C1 segment of cervical spinal cord (tissue), 14 donors: ENCODE measurements around the gene SNX1.
"Not testable (repeated sequence)": the region's sequence is repeated elsewhere in the genome, so short reads cannot be mapped to it uniquely, and the experiment has no call there.

Experiments
- DNase-seq, 14 donors: peaks; one replicate each; lab custom pipeline; 2025; lab: John Stamatoyannopoulos, UW

The SNX1 gene

DNA sequence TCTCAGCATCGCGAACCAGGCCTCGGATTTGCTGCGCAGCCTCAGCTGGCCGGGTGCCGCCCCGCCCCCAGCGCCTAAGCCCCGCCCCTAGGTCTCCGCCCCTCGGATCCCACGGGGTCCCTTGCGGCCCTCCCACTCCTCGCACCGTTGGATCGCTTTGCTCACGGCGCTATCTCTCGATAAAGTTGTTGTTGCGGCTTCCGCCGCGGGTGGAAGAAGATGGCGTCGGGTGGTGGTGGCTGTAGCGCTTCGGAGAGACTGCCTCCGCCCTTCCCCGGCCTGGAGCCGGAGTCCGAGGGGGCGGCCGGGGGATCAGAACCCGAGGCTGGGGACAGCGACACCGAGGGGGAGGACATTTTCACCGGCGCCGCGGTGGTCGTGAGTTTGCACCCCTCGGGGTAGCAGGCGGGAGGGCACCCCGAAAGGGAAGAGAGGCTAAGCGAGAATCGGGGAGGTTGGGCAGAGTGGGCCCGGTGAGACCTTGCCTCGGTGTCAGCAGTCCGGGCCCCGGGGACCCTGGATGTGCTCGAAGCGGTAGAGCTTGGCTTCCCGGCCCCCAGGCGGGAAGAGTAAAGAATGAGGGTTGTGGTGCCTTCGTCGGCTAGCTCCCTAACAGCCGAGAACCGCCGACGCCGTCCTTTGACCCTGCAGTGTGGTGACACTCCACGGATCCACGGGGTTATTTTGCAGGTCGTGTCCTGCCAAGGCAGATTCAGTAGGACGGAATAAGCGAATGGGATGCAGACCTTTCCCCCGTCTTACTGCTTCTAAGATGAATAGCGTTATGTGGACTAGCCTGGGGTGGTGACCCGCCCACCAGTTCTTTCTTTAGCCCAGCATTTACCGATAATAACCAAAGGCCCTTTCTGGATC is at the start of gene SNX1:
SNX1 (plus strand) TSS at position 188 of the 873 bp plus-strand sequence; CDS start at position 220, 32 bp downstream.
- DNase-seq = peak; percentile 54 to 96 (median 91)

- DNase-seq = peak in 13 of 14 donors; percentile 13 to 84 (median 31)
These were observed 49.2 kb upstream of the SNX1 start, which contains the start of gene DAPK2 for GRCh38 chr15:64046421-64047153. TSS of gene DAPK2 (minus strand) at chr15:64046485. CDS start at chr15:64040261, 6,224 bp downstream.

DNA sequence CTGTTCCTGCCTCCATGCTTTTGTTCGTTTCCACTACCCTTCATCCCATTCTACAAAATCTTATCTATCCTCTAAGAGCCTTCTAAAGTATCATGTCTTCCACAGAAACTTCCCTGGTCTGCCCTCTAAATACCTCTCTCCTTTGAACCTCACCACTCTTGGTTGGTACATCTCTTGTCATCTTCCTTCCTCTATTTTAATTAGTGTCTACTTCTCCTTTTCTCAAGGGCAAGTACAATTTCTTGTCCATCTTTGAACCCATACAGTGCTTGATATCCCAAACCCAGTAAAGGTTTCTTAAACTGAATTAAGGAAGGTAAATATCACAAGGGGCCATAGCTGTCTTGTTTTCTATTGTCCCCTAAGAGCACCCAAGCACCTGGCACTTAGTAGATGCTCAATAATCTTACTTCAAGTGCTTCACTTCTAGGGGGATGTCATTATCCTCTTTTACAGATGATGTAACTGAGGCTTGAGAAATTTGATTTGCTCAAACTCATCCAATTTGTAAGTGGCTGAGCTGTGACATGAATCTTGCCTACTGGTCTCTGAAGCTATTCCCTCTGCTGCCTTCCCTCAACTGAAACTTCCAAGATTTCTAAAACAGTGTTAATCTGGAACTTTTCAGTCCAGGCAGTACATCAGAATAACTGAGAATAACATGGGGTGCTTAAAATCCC is 46.9 kb upstream of the SNX1 start:
- DNase-seq = no peak

DNA sequence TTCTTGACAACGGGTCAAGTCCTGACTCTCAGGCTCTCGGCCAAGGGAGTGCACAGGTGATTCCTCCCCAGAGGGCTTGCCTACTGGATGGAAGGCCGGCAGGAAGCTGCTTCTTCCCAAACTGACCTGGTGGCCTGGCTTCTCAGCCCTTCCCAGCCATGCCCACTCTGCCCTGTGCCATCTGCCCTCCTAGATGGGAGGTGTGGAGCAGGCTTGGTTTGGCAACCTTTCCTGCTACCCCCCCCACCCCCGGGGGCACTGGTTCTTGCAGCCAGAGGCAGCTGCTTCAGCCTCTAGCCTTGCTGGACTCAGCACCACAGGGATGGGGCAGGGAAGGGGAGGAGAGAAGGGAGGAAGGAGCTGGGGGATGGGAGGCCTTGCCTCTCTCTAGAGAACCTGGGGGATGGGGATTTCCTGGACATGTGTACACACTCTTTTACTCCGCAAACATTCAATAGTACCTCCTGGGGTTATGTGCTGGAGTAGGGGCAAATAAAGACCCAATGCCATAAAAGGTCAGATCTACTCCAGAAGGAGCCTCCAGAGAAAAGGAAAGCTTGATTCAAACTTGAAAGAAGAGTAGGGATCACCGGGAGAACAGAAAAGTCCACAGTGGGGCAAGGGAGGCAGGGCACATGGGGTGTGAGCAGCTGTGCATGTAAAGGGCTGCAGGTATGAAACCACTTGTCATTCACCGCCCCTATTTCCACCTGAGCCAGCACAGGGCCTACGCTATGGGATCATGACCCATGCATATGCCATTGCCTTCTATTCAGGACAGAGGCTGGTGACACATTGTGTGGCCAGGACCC is 45.3 kb upstream of the SNX1 start:
- DNase-seq = no peak

DNA sequence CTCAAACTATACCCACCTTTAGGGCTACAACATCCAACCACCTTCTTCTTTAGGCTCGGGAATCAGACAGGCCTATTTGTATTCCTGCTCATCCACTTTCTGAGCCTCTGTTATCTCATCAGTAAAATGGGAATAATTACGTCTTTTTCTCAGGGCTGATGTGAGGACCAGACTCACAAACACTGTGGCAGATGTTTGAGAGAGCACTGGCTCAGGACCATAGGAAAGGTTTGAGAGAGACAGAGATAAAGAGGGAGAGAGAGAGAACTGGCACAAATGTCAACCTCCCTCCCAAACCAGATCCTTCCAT is 44.7 kb upstream of the SNX1 start:
- no peak for DNase-seq

DNA sequence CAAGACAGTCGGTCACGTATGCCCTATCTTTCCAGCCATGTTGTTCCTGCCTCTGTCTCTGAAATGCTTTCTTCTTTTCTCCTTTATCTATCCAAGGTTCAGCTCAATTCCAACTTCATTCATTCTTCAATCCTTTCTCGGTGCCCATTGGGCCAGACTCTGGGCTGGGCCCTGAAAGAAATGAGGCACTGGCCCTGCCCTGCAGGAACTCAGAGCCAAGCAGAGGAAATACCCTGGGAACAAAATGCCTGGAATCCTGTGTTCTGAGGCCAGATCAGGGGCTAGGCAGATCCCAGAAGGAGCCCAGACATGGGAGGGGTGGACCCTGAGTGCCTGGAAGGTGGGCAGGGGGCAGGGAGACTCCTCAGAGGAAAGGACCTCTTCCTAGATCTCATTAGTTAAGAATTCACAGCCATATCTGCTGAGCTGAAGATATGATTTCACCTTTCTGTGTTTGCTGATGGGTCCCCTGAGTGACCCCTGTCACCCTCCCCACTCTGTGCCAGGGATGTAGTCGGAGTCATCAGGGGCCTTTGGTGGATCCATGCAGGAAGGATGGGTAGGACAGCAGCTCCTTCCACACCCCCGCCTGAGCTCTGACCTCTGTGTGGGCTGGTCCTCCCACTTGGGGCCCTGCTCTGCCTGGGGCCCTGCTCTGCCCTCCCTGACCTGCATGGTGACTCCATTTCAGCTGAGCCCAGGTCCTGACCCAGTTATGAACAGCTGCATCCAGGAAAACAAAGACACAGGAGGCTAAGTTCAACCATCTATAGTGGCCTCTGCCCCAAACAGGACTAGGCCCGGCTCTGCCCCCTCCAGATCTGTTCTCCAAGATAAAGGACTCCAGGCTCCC is 44.1 kb upstream of the SNX1 start:
- no peak for DNase-seq

DNA sequence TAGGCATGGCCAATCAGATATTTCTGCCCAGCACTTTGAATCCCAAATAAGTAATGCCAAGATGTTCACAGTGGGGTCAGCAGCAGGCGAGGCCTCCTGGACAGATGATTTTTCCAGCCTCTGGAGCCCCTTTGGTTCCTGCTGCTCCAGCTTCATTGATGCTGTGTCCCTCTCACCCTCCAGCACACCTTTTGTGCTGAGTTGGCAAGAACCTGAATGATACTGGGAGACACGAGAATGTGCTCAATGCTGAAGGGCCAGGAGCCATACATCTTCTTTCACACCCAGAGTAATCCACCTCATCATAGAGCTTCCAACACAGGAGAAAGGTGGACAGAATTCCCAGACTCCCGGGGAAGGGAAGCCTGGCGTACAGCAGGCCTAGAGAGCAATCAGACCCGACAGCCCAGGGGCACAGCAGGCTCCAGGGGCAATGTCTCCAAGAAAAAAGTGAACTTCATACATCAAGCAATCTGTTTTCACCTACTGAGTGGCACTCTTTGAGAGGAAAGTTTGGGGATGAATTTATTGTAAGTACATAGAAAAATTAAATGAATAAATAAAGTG is 42.8 kb upstream of the SNX1 start:
- DNase-seq = no peak

GRCh38 chr15:64053674-64054073 is 42.1 kb upstream of the SNX1 start:
- not testable (repeated sequence) for DNase-seq

DNA sequence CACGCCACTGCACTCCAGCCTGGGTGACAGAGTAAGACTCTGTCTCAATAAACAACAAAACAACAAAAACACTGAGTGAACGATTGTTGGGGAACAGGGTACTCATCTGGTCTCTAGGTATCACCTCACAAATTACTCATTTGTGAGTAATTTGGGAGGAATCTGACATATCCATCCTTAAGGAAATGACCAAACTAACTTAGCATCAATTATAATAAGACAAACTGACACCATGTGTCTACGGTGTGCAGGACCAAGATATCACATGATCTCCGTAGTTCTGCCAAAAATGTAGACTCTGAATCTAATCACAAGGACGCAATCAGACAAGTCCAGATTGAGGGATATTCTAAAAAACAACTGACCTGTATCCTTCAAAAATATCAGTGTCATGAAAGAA is 37.5 kb upstream of the SNX1 start:
- no peak for DNase-seq

GRCh38 chr15:64059104-64059503 is 36.7 kb upstream of the SNX1 start:
- DNase-seq = not testable (repeated sequence)

GRCh38 chr15:64060716-64061115 is 35.1 kb upstream of the SNX1 start:
- DNase-seq = no peak

GRCh38 chr15:64066451-64066850 is 29.3 kb upstream of the SNX1 start:
- DNase-seq = no peak

GRCh38 chr15:64067564-64068030 is 28.2 kb upstream of the SNX1 start:
- peak in 12 of 14 donors; percentile 15 to 67 (median 36) for DNase-seq

GRCh38 chr15:64068133-64068532 is 27.6 kb upstream of the SNX1 start:
- no peak for DNase-seq

DNA sequence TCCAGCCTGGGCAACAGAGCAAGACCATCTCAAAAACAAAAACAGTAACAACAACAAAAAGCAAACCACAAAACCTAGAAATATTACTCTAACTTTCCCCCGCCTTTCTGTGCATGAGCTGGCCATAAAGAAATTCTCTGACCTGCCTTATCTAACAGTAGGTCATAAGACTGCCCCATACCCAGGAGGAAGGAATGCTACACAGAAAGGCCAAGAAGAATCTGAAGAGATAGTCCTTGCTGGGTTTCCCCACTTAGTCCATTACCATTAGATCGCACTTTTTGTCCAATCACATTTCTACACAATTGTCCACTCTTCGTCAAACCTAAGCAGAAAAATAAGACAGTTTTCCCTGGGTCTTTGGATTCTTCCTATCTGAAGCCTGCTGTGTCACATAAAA is 25.7 kb upstream of the SNX1 start:
- DNase-seq = no peak

DNA sequence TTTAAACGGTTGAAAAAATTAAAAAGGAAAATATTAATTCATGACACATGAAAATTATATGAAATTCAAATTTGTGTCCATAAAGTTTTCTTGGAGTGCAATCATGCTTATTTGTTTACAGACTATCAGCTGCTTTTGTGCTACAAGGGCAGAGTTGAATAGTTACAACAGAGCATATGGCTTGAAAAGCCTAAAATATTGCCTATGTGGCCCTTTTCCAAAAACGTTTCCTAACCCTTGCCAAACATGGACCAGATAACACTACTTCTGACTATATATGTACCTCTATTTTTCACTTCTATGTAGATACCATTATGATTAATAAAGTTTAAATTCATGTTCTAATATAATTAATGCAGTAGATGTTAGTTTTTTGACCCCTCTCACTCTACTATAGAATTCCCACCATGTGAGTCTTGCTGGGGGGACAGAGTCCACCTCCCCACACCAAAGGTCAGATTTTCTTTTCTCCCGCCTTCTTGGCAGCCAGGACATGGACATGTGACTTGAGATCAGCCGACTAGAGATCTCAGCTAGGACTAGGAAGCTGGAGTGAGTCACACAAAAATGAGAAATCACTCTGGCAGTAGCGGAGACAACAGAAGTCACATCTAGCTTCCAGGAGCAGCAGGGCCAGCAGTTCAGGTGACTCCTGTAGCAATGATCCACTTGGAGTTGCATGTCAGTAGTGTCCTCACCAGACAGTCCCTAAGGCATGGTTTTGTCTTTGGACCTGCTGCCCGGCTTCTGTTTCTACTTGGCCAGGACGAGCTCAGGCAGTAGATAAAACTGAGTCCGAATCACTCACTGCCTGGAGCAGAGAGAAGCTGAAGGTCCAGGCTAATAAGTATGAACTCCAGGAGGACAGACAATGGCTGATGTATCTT is 24.6 kb upstream of the SNX1 start:
- DNase-seq = peak in 5 of 14 donors; percentile 10 to 63 (median 24)

DNA sequence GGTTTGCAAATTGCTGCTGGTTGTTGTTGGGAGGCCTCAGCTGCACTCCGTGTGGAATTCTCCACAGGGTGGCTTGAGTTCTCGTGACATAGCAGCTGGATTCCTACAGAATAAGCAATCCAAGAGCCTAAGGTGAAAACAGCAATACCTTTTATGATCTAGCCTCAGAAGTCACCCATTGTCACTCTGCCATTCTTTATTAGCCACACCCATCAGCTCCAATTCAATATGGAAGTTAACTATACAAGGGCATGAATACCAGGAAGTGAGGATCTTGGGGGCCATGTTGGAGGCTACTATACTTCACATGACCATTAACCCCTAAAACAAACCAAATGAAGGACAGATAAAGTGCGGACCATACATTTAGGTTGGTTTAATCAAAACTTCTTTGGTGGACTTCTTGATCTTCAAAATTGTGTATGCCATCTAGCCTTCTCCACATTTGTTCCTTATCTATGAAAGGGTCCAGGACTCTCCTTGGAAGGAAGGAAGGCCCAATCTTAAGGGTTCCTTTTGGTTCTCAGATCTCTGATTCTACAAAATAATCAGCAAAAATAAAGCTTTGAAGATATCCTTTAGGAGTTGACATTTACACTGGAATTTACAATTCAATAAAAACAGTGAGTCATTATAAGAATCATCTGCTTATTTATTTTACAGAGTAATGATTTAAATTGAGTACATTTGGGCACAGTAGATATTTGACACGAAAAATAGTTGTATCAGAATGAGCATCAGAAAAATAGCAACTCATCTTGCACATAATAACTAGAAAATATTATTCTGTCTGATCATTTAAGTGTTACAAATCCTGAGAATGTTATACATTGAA is 23.6 kb upstream of the SNX1 start:
- no peak for DNase-seq

DNA sequence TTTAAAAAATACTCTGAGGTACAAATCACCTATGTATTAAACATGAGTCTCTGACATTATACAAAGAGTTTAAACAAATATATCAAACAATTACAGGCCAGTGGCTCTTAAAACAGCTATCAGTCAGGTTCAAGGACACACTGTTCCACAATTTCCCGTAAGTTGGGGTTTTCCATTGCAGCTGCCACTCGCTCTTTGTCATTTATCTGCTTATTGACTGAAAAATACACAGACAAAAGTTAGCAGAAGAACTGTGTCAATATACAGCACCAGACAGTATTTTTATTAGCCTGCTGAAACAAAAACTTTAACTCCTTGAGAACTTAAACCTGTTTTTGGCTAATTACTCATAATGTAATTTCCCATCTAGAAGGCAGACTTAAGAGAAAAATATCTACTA is 23.0 kb upstream of the SNX1 start:
- DNase-seq = no peak
